Measurements from ENCODE around the gene STOML1.
"Not testable (repeated sequence)": the region's sequence is repeated elsewhere in the genome, so short reads cannot be mapped to it uniquely, and the experiment has no call there.

Gene STOML1

DNA sequence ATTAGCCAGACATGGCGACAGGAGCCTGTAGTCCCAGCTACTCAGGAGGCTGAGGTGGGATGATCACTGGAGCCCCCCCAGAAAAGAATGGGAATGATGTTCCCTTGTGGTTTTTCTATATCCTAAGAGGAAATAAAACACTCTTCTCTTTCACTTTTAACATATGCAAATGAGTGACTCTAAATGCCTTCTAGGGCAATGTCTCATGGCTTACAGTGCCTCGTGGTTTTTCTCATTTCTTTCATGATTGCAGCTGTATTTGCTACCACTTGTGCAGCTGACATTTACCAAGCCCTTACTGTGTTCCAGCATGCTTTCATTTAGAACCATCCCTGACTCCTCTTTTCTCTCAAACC lies 26.4 kb downstream of the STOML1 start:
- no peaks in the 10 kb centered on the region for H3K36me3 Mint-ChIP-seq (ENCODE audit: low read depth)
- TF ChIP-seq, protein P1, sequence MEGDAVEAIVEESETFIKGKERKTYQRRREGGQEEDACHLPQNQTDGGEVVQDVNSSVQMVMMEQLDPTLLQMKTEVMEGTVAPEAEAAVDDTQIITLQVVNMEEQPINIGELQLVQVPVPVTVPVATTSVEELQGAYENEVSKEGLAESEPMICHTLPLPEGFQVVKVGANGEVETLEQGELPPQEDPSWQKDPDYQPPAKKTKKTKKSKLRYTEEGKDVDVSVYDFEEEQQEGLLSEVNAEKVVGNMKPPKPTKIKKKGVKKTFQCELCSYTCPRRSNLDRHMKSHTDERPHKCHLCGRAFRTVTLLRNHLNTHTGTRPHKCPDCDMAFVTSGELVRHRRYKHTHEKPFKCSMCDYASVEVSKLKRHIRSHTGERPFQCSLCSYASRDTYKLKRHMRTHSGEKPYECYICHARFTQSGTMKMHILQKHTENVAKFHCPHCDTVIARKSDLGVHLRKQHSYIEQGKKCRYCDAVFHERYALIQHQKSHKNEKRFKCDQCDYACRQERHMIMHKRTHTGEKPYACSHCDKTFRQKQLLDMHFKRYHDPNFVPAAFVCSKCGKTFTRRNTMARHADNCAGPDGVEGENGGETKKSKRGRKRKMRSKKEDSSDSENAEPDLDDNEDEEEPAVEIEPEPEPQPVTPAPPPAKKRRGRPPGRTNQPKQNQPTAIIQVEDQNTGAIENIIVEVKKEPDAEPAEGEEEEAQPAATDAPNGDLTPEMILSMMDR (IDR thresholded peaks at IDR 0.05; ENCODE audit: unreplicated experiment in 3 of 3): no peak
- H3K4me1 Mint-ChIP-seq: peaks cover 26% of the 10 kb centered on the region
- no peaks in the 10 kb centered on the region for H3K9me3 Mint-ChIP-seq
- H3K27ac Mint-ChIP-seq: peak overlapping the region; percentile 17 to 71 (median 28)
- no peak overlapping the region for H3K4me3 Mint-ChIP-seq
- H3K27me3 Mint-ChIP-seq (ENCODE audit: low read depth): no peaks in the 10 kb centered on the region

DNA sequence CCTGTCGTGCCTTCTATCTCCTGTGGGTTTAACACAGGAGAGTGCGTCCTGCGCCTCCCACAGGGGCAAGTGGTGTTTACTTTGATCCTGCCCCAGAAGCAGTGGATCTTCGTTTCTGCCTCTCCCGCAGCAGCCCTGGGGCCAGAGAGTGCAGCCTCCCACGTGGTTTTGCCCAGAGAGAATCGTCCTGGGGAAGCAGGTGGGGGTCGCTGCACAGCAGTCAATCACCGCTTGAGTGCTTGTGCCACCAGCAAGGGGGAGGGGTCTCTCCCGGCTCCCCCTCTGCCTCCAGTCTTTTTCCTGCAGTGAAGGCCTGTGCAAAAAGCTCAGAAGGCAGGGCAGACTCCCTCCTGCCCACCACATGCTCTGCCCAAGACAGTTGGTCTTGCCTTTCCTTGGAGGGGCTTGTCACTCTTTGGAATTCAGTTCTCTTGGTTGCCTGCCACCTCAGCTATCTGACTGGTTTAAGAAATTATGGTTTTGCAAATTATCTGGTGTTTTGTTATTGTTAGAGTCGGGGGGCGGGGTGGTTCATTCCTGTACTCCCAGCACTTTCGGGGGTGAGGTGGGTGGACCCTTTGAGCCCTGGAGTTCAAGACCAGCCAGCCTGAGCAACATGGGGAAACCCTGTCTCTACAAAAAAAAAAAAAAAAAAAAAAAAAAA lies 26.9 kb downstream of the STOML1 start:
- H3K27me3 Mint-ChIP-seq (ENCODE audit: low read depth): no peaks in the 10 kb centered on the region
- TF ChIP-seq, protein P1 (IDR thresholded peaks at IDR 0.05; ENCODE audit: unreplicated experiment in 3 of 3): no peak
- H3K4me3 Mint-ChIP-seq: no peak overlapping the region
- H3K27ac Mint-ChIP-seq: peak overlapping the region in 2 of 3 experiments; percentile 8 to 22
- H3K4me1 Mint-ChIP-seq: peaks cover 26% of the 10 kb centered on the region
- no peaks in the 10 kb centered on the region for H3K9me3 Mint-ChIP-seq
- H3K36me3 Mint-ChIP-seq (ENCODE audit: low read depth): no peaks in the 10 kb centered on the region

DNA sequence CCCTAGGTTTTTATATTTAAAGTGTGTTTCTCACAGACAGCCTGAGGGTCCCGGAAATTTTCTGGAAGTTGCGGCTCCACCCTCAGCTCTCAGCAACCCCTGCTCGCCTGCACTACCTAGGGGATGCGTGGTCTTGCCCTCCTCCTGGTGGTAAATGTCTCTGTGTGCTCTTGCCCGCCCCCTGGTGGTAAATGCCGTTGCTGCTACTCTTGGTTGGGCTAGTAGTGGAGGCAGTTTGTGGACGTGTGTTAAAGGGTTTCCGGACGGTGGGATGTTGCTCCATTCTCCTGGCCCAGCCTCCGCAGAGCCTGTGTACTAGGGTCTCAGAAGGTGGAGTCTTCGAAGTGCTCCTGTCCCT lies 27.4 kb downstream of the STOML1 start:
- TF ChIP-seq, protein P1 (IDR thresholded peaks at IDR 0.05; ENCODE audit: unreplicated experiment in 3 of 3): peak; percentile 82 to 88 (median 86)

DNA sequence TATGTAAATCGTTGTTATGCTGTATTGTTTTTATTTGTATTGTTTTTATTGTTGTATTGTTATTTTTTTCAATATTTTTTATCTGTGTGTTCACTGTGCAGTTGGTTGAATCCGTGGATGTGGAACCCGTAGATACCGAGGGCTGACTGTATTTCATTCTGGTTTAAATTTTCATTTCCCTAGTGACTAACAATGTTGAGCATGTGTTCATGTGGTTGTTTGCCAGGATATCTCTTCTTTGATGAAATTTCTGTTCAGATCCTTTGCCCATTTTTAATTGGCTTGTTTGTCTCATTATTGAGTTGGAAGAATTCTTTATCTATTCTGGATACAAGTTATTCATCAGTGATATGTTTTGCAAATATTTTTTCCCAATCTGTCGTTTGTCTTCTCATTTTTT lies 29.7 kb downstream of the STOML1 start:
- Mint-ChIP-seq H3K4me3 (no peak overlapping the region), H3K27ac (no peak overlapping the region), H3K9me3 (no peaks in the 10 kb centered on the region), H3K4me1 (peaks cover 26% of the 10 kb centered on the region), H3K36me3 (ENCODE audit: low read depth) (no peaks in the 10 kb centered on the region), H3K27me3 (ENCODE audit: low read depth) (peaks cover 4% of the 10 kb centered on the region)
- TF ChIP-seq, protein P1 (IDR thresholded peaks at IDR 0.05; ENCODE audit: unreplicated experiment in 3 of 3): no peak

More for the DNA sequence above, 27.4 kb downstream of the STOML1 start:
- no peaks in the 10 kb centered on the region for H3K27me3 Mint-ChIP-seq (ENCODE audit: low read depth)
- H3K27ac Mint-ChIP-seq: peak overlapping the region in 2 of 3 experiments; percentile 8 to 22
- H3K4me1 Mint-ChIP-seq: peaks cover 26% of the 10 kb centered on the region
- no peaks in the 10 kb centered on the region for H3K36me3 Mint-ChIP-seq (ENCODE audit: low read depth)
- H3K4me3 Mint-ChIP-seq: no peak overlapping the region
- H3K9me3 Mint-ChIP-seq: no peaks in the 10 kb centered on the region

DNA sequence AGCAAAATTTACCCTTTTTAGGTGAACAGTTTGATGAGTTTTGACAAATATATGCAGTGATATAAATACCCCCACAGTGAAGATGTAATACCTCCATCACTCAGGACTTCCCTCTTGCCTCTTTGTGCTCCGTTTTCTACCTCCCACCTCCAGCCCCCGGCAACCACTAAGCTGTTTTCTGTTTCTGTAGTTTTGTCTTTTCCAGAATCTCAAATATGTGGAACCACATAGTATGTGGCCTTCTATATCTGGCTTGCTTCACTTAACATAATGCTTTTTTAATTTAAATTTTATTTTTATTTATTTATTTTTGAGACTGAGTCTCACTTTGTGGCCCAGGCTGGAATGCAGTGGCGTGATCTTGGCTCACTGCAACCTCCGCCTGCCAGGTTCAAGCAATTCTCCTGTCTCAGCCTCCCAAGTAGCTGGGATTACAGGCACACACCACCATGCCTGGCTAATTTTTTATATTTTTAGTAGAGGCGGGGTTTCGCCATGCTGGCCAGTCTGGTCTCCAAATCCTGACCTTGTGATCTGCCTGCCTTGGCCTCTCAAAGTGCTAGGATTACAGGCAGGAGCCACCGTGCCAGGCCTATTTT lies 31.5 kb downstream of the STOML1 start:
- not testable (repeated sequence) for H3K9me3 Mint-ChIP-seq; H3K27ac Mint-ChIP-seq; H3K4me3 Mint-ChIP-seq; H3K36me3 Mint-ChIP-seq (ENCODE audit: low read depth); H3K27me3 Mint-ChIP-seq (ENCODE audit: low read depth)
- peaks cover 16% of the 10 kb centered on the region for H3K4me1 Mint-ChIP-seq

DNA sequence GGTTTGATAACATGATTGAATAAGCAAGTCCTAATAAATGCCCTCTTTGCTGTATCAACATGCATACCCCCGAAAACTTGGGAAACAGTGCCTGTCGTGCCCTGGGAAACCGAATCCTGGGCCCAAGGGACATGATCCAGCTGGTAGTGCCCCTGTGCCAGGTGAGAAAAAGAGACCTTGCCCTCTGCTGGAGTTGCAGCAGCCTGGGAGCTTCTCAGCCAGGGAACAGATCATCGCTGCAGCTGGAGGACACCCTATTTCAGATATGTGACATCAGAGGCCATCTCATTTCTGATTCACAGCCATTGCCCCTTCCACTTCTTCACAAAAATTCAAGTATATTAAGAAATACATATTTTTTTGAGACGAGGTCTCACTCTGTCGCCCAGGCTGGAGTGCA lies 32.3 kb downstream of the STOML1 start:
- peaks cover 4% of the 10 kb centered on the region for H3K27me3 Mint-ChIP-seq (ENCODE audit: low read depth)
- H3K27ac Mint-ChIP-seq: no peak overlapping the region
- TF ChIP-seq, protein P1 (IDR thresholded peaks at IDR 0.05; ENCODE audit: unreplicated experiment in 3 of 3): no peak
- no peaks in the 10 kb centered on the region for H3K9me3 Mint-ChIP-seq
- no peak overlapping the region for H3K4me3 Mint-ChIP-seq
- peaks cover 9% of the 10 kb centered on the region for H3K4me1 Mint-ChIP-seq
- no peaks in the 10 kb centered on the region for H3K36me3 Mint-ChIP-seq (ENCODE audit: low read depth)

Data from nephron (organoid).